ENCODE measurements around the gene PRODH.
A peak's percentile ranks its signal among the peaks of the same experiment; 100 is the strongest.
"Not testable (repeated sequence)": the region's sequence is repeated elsewhere in the genome, so short reads cannot be mapped to it uniquely, and the experiment has no call there.

The PRODH gene

DNA sequence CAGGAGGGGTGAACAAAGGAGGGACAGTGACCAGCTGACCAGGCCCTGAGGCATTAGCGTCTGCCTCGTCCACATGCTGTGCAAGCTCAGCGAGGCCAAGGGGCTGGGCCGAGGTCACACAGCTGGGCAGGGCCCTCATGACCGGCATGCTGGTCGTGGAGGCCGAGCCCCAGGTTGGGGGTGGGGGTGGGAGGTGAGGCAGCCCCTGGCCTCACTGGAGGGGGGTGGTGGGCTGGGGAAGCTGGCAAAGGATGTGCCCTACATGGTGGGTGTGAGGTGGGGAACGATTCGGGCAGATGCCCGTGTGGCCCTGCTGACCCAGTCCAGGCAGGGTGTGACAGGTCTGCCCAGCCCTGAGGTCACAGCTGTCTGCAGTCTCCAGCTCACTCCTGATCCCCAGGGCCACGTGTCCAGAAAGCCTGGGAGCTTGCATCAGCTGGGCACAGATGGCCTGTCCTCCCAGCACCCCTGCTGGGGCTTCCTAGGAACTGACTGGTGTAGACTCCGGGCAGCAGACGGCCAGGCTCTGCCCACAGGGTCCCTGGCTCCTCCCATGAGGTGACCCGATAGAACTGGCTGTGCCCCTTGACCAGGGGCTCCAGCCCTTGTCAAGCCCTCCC lies 31.4 kb upstream of the PRODH start:
- peak; percentile 36 for DNase-seq

DNA sequence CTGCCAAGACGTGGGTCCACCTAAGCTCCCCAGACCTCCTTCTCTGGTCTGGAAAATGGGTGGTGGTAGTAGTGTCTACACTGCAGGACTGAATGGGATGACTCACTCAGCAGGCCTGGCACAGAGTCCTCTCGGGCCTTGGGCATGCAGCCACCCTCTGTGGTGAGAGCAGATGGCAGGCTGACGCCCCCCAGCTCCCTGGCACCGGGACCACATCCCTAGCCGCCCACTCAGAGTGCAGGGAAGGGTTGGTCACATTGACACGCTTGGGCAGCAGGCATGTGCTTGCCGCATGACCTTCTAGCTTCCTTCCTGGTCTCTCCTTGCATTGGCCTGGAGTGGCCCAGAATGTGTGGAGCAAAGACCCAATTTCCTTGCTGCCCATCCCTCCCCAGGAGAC lies 30.7 kb upstream of the PRODH start:
- DNase-seq = no peak

DNA sequence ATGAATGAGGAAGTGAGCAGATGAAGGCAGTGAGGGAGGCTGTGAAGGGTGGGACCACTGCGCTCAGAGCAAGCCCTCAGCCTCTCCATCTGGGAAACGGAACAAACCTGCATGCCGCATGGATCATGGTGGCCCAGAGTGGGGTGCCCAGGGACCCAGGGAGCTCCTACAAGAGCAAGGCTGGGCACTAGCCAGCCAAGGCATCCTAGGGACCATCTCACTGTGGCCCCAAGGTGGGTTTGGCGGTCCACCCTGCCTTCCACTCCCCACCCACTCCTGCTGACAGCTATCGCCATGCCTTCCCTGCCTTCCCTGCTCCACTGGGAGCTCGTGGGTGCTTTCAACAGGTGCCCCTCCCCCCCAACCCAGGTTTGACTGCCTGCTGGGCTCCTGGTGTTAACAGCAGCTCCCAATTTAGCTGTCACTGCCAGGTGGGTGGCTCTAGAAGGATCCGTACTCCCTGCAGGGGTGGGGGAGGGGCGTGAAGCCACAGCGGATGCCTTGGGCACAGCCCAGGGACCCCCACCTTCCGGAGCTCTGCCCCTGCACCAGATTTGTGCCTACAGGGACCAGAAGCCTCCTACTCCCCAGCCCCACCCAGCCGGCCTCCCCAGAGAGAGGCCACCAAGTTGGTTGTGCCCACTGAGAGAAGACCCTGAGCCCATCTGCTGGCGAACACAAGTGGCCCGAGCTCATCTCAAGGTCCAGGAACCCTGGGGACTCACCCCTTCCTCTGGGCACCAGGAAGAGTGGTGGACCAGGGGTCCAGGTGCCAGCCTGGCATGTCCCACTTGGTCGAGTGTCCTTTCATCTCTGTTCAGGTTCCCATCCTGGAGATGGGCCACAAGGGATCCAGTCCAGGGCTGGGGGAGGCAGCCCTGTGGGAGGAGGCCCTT lies 29.7 kb upstream of the PRODH start:
- no peak for DNase-seq

DNA sequence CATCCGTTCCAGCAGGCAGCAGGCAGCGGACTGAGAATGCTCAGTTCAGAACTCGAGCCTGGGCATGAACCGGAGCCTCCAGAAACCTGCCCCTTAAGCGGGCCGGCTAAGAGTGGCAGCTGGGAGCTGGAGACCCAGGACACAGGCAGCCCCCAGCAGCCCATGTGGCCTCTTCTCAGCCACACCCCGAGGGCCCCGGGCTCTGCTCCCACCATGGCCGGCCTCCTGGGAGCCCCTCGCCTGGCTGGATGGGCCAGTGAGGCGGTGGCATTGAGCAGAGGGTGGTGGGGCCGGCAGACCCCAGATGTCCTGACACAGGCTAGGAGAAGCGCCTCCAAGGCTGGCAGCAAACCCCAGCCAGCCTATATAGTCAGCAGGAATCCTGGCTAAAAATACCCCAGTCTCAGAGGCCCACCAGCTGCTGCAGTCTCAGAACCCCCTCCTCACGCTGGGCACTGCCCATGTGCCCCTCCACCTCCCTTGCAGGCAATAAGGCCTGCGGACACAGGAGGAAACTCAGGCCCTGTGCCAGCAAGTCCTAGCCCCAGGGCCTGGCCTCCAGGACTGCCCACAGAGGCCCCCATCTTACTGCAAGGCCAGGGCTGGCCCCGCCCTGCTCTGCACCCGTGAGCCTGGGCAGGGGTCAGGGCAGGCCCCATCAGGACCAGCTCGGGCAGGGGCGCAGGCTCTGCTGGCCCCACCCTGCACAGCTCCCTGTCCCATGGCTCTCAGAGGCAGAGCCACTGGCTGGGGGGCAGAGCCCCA lies 28.6 kb upstream of the PRODH start:
- not testable (repeated sequence) for DNase-seq

DNA sequence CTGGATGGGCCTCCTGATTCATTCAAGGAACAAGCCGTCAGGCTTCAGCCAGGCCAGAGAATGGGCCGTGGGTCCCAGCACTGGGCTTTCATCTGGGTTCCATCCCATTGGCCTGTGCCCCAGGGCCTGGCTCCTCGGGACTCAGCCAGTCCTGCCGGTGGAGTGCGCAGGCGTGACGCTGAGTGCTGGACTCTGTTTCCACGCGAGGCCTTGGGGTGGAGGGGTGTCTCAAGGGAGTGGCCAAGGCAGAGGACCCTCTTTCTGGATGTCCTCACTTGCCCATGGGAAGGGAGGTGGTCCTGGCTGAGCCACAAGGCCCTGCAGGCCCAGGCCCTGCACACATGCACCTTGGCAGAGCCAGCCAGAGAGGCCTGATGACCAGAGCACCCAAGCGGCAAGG lies 28.0 kb upstream of the PRODH start:
- not testable (repeated sequence) for DNase-seq

DNA sequence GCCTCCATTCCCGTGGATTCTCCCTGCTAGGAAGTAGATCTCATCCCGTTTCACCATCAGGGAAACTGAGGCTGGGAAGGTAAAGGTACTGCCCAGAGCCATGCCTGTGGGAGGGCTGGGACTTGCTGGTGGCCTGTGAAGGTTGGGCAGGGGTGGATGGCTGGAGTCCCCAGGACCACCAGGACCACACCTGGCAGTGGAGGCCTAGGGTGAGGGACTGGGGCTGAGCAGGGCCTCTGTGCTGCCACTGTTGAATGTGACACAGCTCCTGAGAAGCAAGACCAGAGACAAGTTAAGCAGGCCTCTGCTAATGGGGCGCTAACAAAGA lies 26.2 kb upstream of the PRODH start:
- DNase-seq = no peak

DNA sequence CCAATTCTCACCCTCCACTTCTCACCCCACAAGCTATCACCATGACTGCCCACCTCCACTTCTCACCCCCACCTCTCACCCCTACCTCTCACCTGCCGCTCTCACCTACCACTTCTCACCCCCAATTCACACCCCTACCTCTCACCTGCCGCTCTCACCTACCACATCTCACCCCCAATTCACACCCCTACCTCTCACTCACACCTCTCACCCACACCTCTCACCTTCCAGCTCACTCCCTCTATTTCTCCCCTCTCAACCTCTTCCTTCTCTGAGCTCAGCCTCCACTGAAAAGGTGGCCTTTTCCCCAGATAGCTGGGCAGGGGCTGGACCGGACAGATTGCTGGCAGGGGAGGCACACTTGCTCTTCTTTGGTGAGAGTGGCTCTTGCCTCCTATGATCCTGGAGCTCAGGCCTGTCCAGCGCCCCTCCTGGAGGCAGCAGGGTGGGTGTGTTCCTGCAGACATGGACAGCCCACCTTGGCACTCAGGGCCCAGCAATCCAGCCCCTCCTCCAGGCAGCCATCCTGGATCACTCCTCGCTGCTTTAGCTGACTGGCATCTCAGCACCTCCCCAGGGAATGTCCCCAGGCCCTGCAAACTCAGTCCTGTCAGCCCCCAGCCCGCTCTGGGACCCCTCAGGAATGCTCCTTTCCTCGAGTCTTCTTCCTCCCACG lies 25.7 kb upstream of the PRODH start:
- DNase-seq = not testable (repeated sequence)

DNA sequence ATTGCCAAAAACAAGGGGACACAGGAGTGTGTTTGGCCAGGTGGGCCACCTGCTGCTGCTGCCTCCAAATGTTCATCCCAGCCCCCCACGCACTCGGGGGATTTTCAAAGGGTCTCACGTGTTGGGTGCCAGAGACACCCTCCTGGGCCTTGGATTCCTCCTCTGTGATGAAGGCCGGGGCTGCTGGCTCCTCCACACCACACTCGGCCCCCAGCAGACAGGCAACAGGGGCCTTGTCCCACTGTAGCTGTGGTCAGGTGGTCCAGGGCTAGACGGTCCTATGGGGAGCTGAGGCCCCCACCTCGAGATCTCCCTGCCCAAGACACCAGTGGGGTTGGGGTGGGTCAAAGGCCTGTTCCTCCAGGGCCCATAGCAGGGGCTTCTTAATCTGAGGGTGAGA lies 25.1 kb upstream of the PRODH start:
- not testable (repeated sequence) for DNase-seq

DNA sequence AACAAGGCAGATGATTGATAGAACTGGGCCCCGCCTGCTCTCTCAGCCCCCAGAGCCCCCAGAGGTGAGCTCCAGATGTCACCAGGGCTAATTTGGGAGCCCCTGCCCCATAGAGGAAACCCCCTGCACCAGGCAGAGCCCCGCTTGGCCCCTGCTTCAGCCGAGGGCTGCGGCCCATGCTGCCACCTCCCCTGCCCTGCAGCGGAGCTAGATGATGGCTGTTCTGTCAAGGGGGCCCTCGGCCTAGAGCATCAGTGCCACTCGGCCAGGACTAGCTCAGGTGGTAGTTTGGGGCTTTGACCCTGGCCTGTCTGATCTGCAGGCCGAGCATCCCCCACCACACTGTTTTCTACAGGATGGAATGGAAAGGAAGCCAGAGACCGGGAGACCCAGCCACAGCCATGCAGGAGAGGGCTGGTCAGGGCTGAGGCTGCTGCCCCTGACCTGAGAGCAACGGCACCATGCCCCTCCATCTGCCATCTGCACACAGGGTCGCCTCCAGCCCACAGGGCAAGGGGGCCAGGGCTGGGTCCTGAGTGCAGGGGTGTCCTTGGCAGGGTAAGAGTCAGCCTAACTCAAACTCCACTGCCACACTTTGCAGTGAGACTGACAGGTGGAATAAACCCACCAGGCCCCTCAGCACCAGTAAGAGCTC lies 24.2 kb upstream of the PRODH start:
- not testable (repeated sequence) for DNase-seq

DNA sequence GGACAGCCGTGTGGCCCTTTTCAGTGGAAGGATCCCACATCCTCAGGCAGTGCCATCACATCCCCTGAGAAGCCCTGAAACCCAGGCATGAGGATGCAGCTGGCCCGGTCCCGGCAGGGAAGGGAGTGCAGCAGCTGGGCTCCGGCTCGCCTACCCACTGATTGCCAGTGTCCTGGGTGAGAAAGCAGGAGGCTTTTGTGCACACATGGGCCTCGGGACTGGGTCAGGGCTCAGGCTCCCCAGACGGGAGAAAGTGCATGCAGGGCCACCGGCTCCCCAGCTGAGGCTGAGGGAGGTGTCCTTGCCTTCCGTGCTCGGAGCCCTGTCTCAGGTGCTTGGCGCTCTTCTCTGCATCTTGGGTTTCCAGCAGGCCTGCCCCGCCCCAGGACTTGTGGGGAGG lies 23.6 kb upstream of the PRODH start:
- not testable (repeated sequence) for DNase-seq

DNA sequence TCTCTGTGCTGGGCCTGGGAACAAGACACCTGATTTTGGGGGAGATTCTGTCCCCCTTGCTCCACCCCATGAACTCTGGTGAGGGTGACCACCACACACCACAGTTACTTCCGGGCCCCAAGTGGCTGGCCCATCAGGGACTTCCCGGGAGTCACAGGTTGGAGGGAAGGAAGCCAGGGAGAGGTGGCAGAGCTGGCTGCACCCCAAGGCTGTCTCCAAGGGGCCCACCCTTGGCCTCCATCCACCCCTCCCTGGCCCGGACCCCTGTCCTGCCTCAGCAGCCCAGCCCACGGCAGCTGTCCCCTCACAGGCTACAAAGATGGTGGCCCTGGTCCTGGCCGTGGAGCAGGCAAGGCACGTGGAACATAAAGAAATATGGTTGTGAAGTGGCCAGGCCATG lies 23.2 kb upstream of the PRODH start:
- not testable (repeated sequence) for DNase-seq

DNA sequence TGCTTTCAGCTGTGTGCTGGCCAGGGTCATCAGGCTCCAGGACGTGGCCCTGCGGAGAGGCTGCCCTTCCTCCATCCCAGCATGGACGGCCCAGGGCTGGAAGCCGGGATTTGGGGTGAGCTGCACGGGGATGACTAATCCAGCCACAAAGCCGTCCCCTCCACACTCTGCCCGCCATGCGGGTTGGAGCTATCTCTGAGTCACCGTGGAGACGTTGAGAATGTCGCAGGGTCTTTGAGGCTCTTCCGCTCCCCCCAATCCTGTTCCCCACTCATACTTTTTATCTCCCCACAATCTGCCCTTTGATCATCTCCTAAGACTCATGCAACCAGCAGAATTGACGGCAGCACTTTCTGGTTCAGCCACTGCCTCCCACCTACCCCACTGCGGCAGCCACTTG lies 22.6 kb upstream of the PRODH start:
- DNase-seq = peak; percentile 22

DNA sequence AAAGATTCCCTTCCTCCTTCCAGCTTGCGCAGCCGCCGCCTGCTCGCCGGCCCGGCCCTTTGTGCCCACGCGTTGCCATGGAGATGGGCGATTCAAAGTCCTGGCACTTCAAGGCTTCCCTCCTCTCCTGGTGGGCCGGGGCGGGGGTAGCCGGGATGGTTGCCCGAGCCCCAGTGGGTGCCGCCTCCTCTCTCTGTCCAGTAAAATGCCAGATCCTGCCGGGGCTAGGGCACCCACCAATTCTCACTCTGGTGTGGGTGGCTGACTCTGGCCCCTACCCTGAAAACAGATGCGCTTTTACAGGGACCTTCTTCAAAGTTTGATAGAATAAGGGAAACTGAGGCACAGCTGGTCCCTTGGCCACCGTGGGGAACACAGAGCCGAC lies 22.2 kb upstream of the PRODH start:
- not testable (repeated sequence) for DNase-seq

DNA sequence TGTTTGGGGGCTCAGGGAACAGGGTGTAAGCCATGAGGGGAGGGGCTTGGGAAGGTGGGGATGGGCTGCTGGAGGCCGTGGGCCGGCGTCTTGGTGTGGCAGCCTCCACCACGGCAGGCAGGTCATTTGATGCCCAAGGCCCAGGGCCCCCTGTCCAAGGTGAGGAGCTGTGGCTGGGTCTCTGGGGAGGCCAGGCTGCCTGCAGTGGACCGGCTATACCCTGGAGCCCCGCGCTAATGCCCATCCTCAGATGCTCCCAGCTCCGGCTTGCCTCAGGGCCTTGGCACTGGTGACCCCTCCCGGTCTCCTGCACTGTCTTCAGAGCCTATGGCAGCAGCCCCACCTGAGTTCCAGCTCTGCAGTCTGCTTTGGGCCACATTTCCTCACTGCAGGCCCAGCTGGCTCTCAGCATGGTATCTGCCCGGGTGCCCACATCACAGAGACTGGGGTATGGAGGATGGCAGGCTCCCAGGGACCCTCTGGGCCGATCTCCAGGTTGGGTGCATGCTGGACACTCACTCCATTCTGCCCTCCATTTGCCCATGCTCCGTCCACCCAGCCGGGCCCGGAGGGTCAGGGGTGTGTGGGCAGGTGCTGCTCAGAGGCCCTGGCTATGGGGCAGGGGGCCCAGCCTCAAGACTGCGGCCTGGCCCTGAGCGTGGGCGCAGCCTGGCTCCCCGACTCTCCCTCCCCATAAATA lies 21.7 kb upstream of the PRODH start:
- DNase-seq = not testable (repeated sequence)

DNA sequence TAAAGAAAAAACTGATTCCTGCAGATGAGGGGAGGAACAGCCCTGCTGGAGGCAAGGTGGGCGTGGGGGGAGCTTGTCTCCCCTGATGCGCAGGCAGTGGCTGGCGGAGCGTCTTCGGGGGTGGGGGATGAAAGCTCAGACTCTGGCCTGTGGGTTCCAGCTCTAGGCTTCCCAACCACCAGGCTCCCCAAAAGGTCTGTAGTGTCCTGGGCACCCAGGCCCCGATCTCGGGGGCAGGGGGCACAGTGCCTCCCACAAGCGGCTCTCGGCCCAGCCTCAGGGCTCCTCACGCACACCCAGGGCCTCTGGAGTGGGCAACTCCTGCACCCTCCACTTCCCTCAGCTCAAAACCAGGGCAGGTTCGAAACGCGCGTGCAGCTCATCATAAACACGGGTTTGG lies 20.9 kb upstream of the PRODH start:
- DNase-seq = not testable (repeated sequence)

DNA sequence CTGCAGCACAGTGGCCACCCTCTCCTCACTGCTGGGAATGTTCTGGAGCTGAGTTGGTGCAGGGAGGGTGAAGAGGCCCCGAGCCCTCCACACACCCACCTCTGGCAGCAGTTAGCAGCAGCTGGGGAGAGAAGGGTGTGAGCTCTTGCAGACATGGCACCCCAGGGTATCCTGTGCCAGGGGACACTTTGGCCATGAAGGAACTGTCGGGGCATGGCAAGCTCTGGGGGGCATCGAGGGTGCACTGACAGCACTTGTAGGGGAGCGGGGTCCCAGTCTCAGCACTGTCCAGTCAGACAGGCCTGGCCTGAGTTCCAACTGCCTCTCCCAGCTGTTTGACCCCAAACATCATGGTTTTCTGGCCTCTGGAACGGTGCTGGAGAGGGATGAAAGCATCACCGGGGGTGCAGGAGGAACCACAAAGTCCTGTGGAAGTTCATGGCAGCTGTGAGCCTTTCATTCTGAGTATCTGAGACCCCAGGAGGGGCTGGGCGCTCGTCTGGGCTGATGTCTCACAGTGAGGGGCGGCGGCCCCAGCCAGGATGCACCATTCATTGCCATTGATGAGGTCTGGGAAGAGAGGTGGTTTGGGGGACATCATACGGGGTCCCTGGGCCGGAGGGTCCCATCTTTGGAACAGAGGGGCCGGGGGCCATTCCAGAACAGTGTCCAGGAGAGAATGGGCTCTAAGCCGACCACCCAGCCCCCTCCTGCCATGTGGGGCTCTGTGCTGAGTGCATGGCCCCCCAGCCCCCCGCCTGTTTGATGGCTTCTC lies 20.2 kb upstream of the PRODH start:
- not testable (repeated sequence) for DNase-seq

DNA sequence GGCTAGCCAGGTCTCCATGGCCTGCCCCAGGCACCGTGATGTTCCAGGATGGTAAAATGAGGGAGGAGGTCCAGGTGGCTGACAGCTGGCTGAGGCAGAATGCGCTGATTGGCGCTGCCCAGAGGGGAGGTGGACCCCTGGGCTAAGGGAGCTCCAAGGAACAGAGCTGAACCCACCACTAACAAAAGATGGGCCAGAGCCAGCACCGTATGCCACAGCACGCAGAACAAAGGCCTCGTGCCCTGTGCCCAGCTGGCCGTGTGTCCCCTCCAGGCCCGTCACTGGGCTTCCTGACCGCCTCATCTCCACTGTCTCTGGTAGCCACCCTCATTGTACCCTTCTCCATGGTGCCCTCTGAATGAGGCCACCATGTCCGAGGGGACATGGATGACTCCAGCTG lies 19.6 kb upstream of the PRODH start:
- no peak for DNase-seq

DNA sequence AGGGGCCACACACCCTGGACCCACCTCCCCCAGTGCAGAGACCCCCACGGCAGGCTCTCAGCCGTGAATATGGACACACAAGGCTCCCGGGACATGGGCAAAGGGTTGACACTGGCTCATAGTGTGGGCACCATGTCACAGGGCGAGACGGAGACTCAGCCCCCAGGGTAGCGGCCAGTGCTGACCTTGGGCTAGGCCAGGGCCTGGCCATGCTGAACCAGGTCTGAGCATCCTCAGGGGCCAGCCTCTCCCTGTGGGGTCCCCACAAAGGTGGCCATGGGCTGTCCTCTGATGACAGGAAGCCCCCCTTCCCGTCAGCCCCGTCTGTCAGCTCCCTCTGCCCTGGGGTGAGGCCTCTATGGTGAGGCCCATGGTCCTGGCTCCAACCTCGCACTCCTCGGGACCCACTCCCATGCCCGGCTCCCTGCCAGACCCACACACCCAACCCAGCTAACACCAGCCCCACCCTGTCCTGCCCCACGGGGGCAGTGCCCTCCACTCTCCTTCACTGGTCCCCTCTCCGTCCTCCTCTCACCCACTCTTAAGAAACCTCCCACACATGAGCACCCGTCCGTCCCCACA lies 19.0 kb upstream of the PRODH start:
- no peak for DNase-seq

DNA sequence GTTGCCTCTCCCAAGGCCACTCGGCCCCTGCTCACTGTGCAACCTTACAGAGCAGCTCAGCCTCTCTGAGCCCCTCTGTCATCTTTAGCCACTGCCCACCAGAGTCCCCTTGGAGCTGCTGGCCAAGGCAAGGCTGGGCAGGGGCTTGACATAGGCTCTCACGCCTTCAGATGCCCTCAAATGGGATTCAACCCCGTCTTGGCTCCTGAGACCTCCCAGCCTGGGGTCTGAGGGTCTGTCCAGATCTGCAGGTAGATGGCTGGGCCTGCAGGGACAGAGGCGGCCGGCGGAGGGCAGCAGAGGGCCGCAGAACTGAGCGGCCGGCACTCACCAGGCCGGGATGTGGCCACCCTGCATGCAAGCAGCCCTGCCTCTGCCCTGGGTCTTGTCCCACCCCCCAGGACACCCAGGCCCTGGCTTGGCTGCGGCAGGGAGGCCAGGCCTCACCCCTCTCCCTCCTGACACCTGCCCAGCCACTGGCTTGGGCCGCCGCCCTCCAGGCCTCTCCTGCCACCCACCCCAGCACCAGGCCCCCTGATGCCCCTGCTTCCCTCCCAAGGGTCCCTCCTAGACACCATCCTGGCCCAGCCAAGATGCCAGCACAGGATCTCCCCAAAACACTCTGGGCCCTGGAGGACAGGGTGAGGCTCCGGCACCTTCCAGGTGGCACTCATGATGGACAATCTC lies 18.4 kb upstream of the PRODH start:
- DNase-seq = peak; percentile 21

DNA sequence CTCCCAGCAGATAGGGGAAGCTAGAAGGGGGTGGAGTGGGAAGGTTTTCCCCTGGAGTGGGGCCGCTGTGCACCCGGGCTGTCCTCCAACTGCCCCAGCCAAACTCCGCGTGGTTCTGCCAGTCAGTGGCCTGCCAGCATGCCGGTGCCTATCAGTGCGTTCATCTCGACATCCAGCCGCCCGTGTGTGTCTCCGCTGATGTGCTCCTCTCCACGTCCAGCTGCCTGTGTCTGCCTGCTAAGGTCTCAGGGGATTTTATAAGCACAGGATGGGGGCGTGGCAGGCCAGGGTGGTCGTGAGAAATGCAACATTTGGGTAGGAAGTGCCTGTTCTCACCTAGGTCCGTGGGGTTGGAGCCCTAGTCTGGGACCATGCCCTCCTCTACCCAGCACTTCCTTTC lies 17.0 kb upstream of the PRODH start:
- not testable (repeated sequence) for DNase-seq

Data from HCEC 1CT (cell line).